ENCODE measurements around the gene OSBPL5. TPM values are rescaled to one million over a fixed set of nuclear protein-coding genes. Genes with fewer than 3 reads are reported as not detected.

The OSBPL5 gene
- total RNA-seq, 1 experiment from 2014 or later = 21.1 TPM

DNA sequence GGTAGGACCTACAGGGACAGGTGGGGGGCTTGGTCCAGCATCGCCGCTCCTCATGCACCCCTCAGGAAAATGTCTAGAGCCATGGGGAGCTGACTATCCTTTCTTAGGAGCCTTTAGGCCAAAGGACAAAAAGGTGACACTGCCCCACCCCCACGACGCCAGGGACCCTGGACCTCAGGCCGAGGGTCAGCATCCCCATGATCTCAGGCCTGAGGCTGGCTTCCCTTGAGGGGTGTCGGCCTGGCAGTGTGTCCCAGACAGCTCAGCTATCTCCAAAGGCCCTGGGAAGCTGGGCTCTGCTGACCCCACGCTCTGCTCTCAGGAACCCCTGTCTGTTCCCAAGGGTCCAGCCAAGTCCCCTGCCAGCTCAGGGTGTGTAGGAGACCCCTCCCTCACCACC lies 37.2 kb upstream of the OSBPL5 start:
- no peaks in the 10 kb centered on the region for H3K36me3 ChIP-seq (replicated peaks; ENCODE audit: control insufficient read depth, insufficient read depth, low read length)
- H3K27me3 ChIP-seq (ENCODE audit: control insufficient read depth, insufficient read depth, low read length) = peaks cover 35% of the 10 kb centered on the region
- peak; percentile 55 for DNase-seq
- H3K4me3 ChIP-seq (ENCODE audit: insufficient read depth, low read depth, low read length) = no peak overlapping the region

DNA sequence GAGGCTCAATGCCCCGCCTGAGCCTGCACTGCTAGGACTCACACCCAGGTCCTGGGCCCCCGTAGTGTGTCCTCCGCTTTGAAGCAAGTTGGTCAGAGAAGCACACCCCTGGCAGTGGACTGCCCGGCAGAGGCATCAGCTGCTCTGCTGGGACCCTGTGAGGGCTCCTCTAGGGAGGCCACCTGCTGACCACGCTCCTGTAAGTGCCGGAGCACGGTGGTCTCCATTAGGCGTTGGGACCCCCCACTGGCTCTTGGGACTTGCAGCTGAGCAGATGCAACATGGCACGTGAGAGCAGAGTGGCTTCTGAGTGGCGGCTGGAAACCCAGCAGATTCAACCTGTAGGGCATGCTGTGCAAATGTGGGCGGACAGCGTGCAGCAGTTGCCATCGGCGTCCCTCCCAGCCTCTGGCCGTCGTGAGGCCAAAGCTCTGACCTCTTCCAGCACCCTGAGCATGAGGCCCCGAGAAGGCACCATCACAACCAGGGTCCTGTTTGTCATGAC lies 36.6 kb upstream of the OSBPL5 start:
- peak; percentile 45 for DNase-seq
- H3K36me3 ChIP-seq (replicated peaks; ENCODE audit: control insufficient read depth, insufficient read depth, low read length) = no peaks in the 10 kb centered on the region
- H3K27me3 ChIP-seq (ENCODE audit: control insufficient read depth, insufficient read depth, low read length) = peaks cover 35% of the 10 kb centered on the region
- no peak overlapping the region for H3K4me3 ChIP-seq (ENCODE audit: insufficient read depth, low read depth, low read length)

DNA sequence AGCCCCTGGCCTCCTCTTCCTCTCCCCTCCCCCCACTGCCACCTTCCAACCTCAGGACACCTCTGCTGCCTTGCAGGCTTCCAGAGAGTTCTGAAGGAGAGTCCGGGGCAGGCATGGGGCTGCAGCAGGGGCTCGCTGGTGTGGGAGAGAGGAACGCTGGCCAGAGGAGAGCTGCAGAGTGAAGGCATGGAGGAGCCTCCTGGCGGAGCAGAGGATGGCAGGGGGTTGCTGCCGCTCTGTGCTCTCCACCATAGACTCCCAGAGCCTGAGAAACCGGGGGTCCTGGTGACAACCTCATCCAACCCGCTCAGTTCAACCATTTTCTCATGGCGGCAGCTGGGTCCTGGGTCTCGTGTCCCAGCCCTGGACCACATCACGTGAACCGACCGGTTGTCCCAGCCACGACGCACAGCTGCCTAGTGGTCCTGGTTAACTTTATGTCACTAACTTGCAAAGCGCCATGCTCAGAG lies 36.0 kb upstream of the OSBPL5 start:
- Histone ChIP-seq H3K4me3 (ENCODE audit: insufficient read depth, low read depth, low read length) (no peak overlapping the region), H3K27me3 (ENCODE audit: control insufficient read depth, insufficient read depth, low read length) (peaks cover 33% of the 10 kb centered on the region)

GRCh38 chr11:3200388-3201111 lies 35.4 kb upstream of the OSBPL5 start:
- peaks cover 32% of the 10 kb centered on the region for H3K27me3 ChIP-seq (ENCODE audit: control insufficient read depth, insufficient read depth, low read length)
- no peaks in the 10 kb centered on the region for H3K36me3 ChIP-seq (replicated peaks; ENCODE audit: control insufficient read depth, insufficient read depth, low read length)
- H3K4me3 ChIP-seq (ENCODE audit: insufficient read depth, low read depth, low read length) = no peak overlapping the region
- DNase-seq = no peak

More for the DNA sequence above, 36.0 kb upstream of the OSBPL5 start:
- peak; percentile 60 for DNase-seq
- H3K36me3 ChIP-seq (replicated peaks; ENCODE audit: control insufficient read depth, insufficient read depth, low read length) = no peaks in the 10 kb centered on the region

DNA sequence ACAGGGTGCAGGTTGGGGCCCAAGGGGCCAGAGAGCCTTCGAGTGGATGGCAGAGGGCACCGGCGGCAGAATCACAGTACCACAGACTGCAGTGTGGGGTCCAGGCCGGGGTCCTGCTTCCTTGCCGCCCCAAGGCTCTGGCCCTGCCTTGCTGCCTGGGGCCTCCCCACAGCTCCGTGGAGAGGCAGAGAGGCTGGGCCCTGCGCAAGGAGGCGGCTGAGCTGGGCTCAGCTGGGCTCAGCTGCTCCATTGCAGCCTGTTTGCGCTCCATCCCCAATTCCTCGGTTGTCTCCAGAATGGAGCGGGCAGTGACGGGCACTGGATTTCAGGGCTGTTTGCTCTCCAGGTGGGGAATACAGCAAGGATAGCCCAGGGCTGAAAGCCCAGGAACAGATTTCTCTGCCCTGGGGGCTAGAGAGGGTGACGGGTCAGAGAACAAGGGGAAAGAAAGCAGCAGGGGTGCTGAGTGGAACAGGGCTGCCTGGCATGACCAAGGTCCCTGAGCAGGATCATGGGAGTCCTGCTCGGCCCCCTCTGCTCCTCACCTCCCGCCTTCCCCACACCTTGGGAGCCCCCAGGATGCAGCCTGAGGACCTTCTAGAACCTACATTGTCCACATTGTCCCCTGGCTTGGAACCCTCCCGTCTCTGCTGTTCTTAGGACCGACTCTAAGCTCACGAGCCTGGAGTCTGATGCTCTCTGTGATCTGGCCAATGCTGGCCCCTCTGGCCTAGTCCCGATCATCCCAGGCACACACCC lies 34.6 kb upstream of the OSBPL5 start:
- DNase-seq = peak; percentile 58
- no peak overlapping the region for H3K4me3 ChIP-seq (ENCODE audit: insufficient read depth, low read depth, low read length)
- peaks cover 28% of the 10 kb centered on the region for H3K27me3 ChIP-seq (ENCODE audit: control insufficient read depth, insufficient read depth, low read length)

DNA sequence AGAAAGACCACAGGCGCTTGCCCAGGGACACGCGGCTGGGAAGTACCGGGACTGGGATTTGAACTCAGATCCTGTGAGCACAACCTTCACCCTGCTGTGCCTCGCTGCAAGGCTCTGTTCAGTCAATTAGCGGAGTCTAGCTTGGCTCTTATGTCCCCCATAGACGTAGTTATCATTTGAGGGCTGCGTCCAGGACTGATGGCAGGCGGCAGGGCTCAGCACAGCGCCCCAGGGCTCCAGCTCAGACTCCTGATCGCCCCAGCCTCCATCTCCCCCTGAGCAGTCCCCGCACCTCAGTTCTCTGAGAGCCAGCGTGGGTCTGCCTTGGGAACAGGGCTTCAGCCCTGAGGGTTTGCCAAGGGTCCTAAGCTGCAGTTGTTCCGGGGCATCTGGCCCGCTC lies 33.7 kb upstream of the OSBPL5 start:
- Histone ChIP-seq H3K4me3 (ENCODE audit: insufficient read depth, low read depth, low read length) (no peak overlapping the region), H3K27me3 (ENCODE audit: control insufficient read depth, insufficient read depth, low read length) (peaks cover 21% of the 10 kb centered on the region), H3K36me3 (replicated peaks; ENCODE audit: control insufficient read depth, insufficient read depth, low read length) (no peaks in the 10 kb centered on the region)
- DNase-seq = peak; percentile 36

More for the DNA sequence above, 34.6 kb upstream of the OSBPL5 start:
- no peaks in the 10 kb centered on the region for H3K36me3 ChIP-seq (replicated peaks; ENCODE audit: control insufficient read depth, insufficient read depth, low read length)

DNA sequence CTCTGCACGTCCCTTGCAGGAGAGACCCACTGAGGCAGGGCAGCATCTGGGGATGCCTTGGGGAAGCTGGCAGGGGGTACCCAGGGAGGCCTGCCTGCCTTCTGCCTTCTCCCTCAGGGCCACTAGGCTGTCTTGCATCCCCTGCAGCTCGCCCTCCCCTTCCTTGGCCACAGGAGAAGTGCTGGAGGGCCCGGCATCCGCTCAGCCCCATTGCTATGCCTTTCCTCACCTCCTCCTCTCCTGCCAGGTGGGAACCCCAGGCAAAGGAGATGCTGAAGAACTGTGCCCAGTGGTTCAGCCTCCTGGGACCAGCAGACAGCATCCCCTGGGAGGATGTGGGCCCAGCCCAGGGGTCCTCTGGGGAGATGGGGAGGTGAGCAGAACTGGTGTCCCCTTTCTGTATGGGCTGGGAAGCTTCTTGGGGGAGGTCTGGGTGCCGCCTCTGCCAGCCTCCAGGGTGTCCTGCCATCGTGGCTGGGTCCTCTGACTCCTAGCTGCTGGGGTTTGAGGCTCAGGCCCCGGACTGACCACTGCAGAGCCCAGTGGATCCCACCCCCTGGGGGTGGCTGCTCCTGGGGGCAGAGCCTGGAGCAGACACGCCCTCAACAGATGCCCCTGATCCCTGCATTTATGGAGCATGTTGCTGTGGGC lies 32.9 kb upstream of the OSBPL5 start:
- DNase-seq = peak; percentile 61

GRCh38 chr11:3197044-3197695 lies 32.1 kb upstream of the OSBPL5 start:
- Histone ChIP-seq H3K36me3 (replicated peaks; ENCODE audit: control insufficient read depth, insufficient read depth, low read length) (no peaks in the 10 kb centered on the region), H3K27me3 (ENCODE audit: control insufficient read depth, insufficient read depth, low read length) (peaks cover 5% of the 10 kb centered on the region), H3K4me3 (ENCODE audit: insufficient read depth, low read depth, low read length) (no peak overlapping the region)
- DNase-seq = peak; percentile 43

More for the DNA sequence above, 32.9 kb upstream of the OSBPL5 start:
- Histone ChIP-seq H3K27me3 (ENCODE audit: control insufficient read depth, insufficient read depth, low read length) (peaks cover 13% of the 10 kb centered on the region), H3K36me3 (replicated peaks; ENCODE audit: control insufficient read depth, insufficient read depth, low read length) (no peaks in the 10 kb centered on the region), H3K4me3 (ENCODE audit: insufficient read depth, low read depth, low read length) (no peak overlapping the region)

DNA sequence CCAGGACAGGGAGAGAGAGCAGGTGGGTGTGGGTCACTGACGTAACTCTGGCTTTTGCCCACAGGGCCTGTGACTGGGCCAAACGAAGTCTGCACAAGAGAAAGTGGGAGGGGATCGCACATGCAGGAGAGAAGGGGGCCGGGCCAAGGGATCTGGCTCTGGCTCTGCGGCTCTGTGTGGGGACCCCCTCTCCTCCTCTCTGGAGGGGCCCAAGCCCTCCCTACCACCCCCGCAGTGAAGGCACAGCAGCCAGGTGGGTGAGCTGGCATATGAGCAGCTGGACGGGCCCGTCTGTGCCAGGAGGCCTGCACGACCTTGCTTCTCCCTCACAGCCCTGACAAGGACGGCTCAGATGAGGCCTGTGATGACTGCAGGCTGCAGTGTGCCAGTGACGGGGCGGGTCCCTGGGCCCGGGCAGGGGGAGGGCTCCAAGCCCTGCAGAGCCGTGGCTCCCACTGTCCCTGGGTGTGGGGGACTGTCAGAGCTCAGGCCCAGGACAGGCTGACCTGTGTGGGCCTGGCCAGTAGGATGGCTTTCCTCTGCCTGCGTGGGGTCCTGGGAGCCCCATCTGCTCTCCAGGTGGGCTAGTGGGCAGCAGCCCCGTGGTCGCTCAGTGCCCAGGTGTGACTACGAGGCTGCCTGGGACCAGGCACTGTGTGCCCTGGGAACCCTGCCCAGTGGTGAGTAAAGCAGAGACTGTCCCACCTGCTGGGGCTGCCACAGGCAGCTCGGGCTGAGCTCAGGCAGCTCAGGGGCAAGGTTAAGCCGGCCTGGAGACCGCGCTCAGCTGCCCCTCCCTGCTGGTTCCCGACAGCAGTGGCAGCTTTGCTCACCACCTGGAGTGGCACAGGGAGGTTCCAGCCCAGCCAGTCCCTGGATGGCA lies 31.3 kb upstream of the OSBPL5 start:
- no peak overlapping the region for H3K4me3 ChIP-seq (ENCODE audit: insufficient read depth, low read depth, low read length)
- DNase-seq = peak; percentile 77
- H3K27me3 ChIP-seq (ENCODE audit: control insufficient read depth, insufficient read depth, low read length) = no peaks in the 10 kb centered on the region
- no peaks in the 10 kb centered on the region for H3K36me3 ChIP-seq (replicated peaks; ENCODE audit: control insufficient read depth, insufficient read depth, low read length)

GRCh38 chr11:3195251-3196160 lies 30.4 kb upstream of the OSBPL5 start:
- peak; percentile 82 for DNase-seq
- H3K4me3 ChIP-seq (ENCODE audit: insufficient read depth, low read depth, low read length) = no peak overlapping the region
- no peaks in the 10 kb centered on the region for H3K36me3 ChIP-seq (replicated peaks; ENCODE audit: control insufficient read depth, insufficient read depth, low read length)
- H3K27me3 ChIP-seq (ENCODE audit: control insufficient read depth, insufficient read depth, low read length) = no peaks in the 10 kb centered on the region

DNA sequence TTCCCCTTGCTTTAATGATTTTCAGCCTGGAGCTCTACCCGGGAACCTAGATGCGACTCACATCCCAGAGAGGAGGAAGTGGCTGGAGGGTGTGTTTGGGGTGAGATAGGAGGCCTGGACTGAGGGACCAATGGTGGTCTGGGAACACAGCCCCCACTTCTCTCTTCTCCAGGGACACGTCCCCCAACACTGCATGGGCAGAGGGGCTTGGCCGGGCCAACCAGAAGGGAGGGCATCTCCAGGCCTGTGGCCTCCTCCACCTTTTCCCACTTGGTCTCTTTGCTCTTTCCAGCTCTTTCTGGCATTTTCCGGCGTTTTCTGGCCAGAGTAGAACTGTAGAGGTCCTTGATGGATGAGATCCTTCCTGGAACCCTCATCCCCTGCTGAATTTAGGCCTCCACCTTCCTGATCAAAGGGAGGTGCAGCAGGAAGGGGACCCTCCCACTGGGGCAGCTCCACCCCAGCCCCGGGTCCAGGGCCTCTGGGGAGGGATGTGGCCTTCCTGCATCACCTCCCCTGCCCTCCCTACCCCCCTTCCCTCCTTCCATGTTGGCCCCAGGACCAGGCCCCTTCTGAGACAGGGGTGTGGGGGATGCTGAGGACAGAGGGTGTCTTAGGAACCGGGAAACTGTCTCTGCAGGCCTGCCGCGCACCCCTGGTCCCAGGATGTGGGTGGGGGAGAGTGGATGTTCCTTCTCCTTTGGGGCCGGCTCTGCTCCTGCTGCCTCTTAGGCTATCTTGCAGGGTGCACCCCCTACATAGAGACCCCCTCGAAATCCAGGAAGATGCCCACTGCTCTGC lies 29.1 kb upstream of the OSBPL5 start:
- Histone ChIP-seq H3K4me3 (ENCODE audit: insufficient read depth, low read depth, low read length) (no peak overlapping the region), H3K27me3 (ENCODE audit: control insufficient read depth, insufficient read depth, low read length) (no peaks in the 10 kb centered on the region), H3K36me3 (replicated peaks; ENCODE audit: control insufficient read depth, insufficient read depth, low read length) (no peaks in the 10 kb centered on the region)
- peak; percentile 57 for DNase-seq

- DNase-seq = peak; percentile 57
- Histone ChIP-seq H3K27me3 (ENCODE audit: control insufficient read depth, insufficient read depth, low read length) (no peaks in the 10 kb centered on the region), H3K4me3 (ENCODE audit: insufficient read depth, low read depth, low read length) (no peak overlapping the region), H3K36me3 (replicated peaks; ENCODE audit: control insufficient read depth, insufficient read depth, low read length) (no peaks in the 10 kb centered on the region)
Observed at GRCh38 chr11:3193373-3194015, 28.4 kb upstream of the OSBPL5 start.
